ENCODE data around the gene KIF22.

The KIF22 gene

GRCh38 chr16:29834079-29834478 lies 43.5 kb downstream of the KIF22 start:
- in situ Hi-C loops (cut with MboI; ENCODE audit: low sequenced_read_pairs), result no loop called here

- in situ Hi-C loops (cut with MboI; ENCODE audit: low sequenced_read_pairs), result no loop called here
Observed at GRCh38 chr16:29835926-29836325, 45.4 kb downstream of the KIF22 start.

- in situ Hi-C loops (cut with MboI; ENCODE audit: low sequenced_read_pairs), result no loop called here
Observed at GRCh38 chr16:29836623-29837022, 46.1 kb downstream of the KIF22 start.

- in situ Hi-C loops (cut with MboI; ENCODE audit: low sequenced_read_pairs), result no loop called here
Observed at GRCh38 chr16:29837841-29838240, 47.3 kb downstream of the KIF22 start.

- in situ Hi-C loops (cut with MboI; ENCODE audit: low sequenced_read_pairs), result no loop called here
Observed at GRCh38 chr16:29839822-29840221, 49.3 kb downstream of the KIF22 start.

- in situ Hi-C loops (cut with MboI; ENCODE audit: low sequenced_read_pairs), result no loop called here
Observed at GRCh38 chr16:29840240-29840639, 49.7 kb downstream of the KIF22 start.

- in situ Hi-C loops (cut with MboI; ENCODE audit: low sequenced_read_pairs), result no loop called here
Observed at GRCh38 chr16:29841631-29842030, 51.1 kb downstream of the KIF22 start.

GRCh38 chr16:29842732-29843346 lies 52.3 kb downstream of the KIF22 start:
- in situ Hi-C loops (cut with MboI; ENCODE audit: low sequenced_read_pairs), result no loop called here

GRCh38 chr16:29843931-29844330 lies 53.4 kb downstream of the KIF22 start:
- in situ Hi-C loops (cut with MboI; ENCODE audit: low sequenced_read_pairs), result no loop called here

- in situ Hi-C loops (cut with MboI; ENCODE audit: low sequenced_read_pairs), result no loop called here
Observed at GRCh38 chr16:29844575-29845331, 54.2 kb downstream of the KIF22 start.

GRCh38 chr16:29845656-29846055 lies 55.1 kb downstream of the KIF22 start:
- in situ Hi-C loops (cut with MboI; ENCODE audit: low sequenced_read_pairs), result no loop called here

GRCh38 chr16:29848420-29849297 lies 58.1 kb downstream of the KIF22 start:
- in situ Hi-C loops (cut with MboI; ENCODE audit: low sequenced_read_pairs), result no loop called here

GRCh38 chr16:29849505-29849904 lies 59.0 kb downstream of the KIF22 start:
- in situ Hi-C loops (cut with MboI; ENCODE audit: low sequenced_read_pairs), result no loop called here

- in situ Hi-C loops (cut with MboI; ENCODE audit: low sequenced_read_pairs), result no loop called here
Observed at GRCh38 chr16:29850998-29851397, 60.4 kb downstream of the KIF22 start.

- in situ Hi-C loops (cut with MboI; ENCODE audit: low sequenced_read_pairs), result no loop called here
Observed at GRCh38 chr16:29852654-29853053, 62.1 kb downstream of the KIF22 start.

- in situ Hi-C loops (cut with MboI; ENCODE audit: low sequenced_read_pairs), result no loop called here
Observed at GRCh38 chr16:29854520-29855100, 64.1 kb downstream of the KIF22 start.

All from hTERT RPE-1 (cell line).